HEK293 (cell line): ENCODE data around the gene MAGEL2.

ENCODE experiments used
- CTCF ChIA-PET: fragments of 350-600 bp; formaldehyde crosslinking; extraction: SDS; loops from one replicate; lab custom pipeline; 2021; ENCODE audit warnings: antibody characterized with exemption; lab: Yijun Ruan, JAX
- POLR2A ChIA-PET: fragments of 300-600 bp; formaldehyde crosslinking; extraction: SDS; loops from one replicate; lab custom pipeline; 2020; ENCODE audit warnings: antibody characterized with exemption, inconsistent platforms; lab: Yijun Ruan, JAX
- H3K27ac ChIP-seq: fragments of 200-500 bp; sonication (Bioruptor generic); 2 replicates; pipeline ENCODE4 v1.5.1; 2014; ENCODE audit warnings: low read depth, low read length, control low read depth, inconsistent platforms; ENCODE audit errors: extremely low read depth
- H3K36me3 ChIP-seq, 2 experiments: fragments of 200-500 bp in 1 of 2; sonication (Bioruptor generic) in 1 of 2; 1 replicate in 1 of 2; 2 replicates in 1 of 2; pipeline ENCODE4 v1.5.1; 2014 to 2017; ENCODE audit warnings: inconsistent platforms in 2 of 2, low read length in 2 of 2; ENCODE audit not compliant: control insufficient read depth in 2 of 2, insufficient read depth in 1 of 2
- H3K4me1 ChIP-seq: fragments of 200-500 bp; sonication (Bioruptor generic); 2 replicates; pipeline ENCODE4 v1.5.1; 2014; ENCODE audit warnings: mild to moderate bottlenecking, low read length, inconsistent platforms; ENCODE audit not compliant: control insufficient read depth, insufficient read depth
- H3K4me3 ChIP-seq: 2 replicates; pipeline ENCODE4 v1.5.1; 2011; ENCODE audit warnings: low read depth, mild to moderate bottlenecking, control low read depth, low read length, moderate library complexity
- H3K9me3 ChIP-seq: fragments of 200-500 bp; sonication (Bioruptor generic); 2 replicates; pipeline ENCODE4 v1.5.1; 2014; ENCODE audit warnings: low read depth, low read length, inconsistent platforms; ENCODE audit not compliant: control insufficient read depth, insufficient read depth
- HOXD13 ChIP-seq: sonication (generic); formaldehyde crosslinking; IDR thresholded peaks from 2 replicates; pipeline ENCODE4 v1.8.0; 2022; ENCODE audit warnings: missing genetic modification reagents, borderline replicate concordance
- KLF1 ChIP-seq: fragments of 450-650 bp; formaldehyde crosslinking; IDR thresholded peaks from 2 replicates; pipeline ENCODE4 v1.5.1; 2016; ENCODE audit warnings: missing biosample characterization, missing genetic modification characterization
- KLF9 ChIP-seq: fragments of 450-650 bp; formaldehyde crosslinking; IDR thresholded peaks from 2 replicates; pipeline ENCODE4 v1.5.1; 2016; ENCODE audit warnings: missing biosample characterization, missing genetic modification characterization, low read depth
- ZNF112 ChIP-seq: fragments of 450-650 bp; formaldehyde crosslinking; IDR thresholded peaks from 2 replicates; pipeline ENCODE4 v1.5.0; 2017; ENCODE audit warnings: missing biosample characterization, missing genetic modification characterization
- ZNF169 ChIP-seq: fragments of 450-650 bp; formaldehyde crosslinking; IDR thresholded peaks from 2 replicates; pipeline ENCODE4 v1.5.1; 2016; ENCODE audit warnings: missing biosample characterization, missing genetic modification characterization
- ZNF416 ChIP-seq: fragments of 450-650 bp; formaldehyde crosslinking; IDR thresholded peaks from 2 replicates; pipeline ENCODE4 v1.5.1; 2016; ENCODE audit warnings: missing biosample characterization, missing genetic modification characterization
- ZNF561 ChIP-seq: fragments of 450-650 bp; IDR thresholded peaks from 2 replicates; pipeline ENCODE4 v1.5.1; 2018; ENCODE audit warnings: missing biosample characterization, missing genetic modification characterization, borderline replicate concordance
- ZNF654 ChIP-seq: fragments of 450-650 bp; formaldehyde crosslinking; IDR thresholded peaks from 2 replicates; pipeline ENCODE4 v1.5.1; 2016; ENCODE audit warnings: low read depth, missing biosample characterization, missing genetic modification characterization
- ZNF792 ChIP-seq: fragments of 450-650 bp; formaldehyde crosslinking; IDR thresholded peaks from 2 replicates; pipeline ENCODE4 v1.5.1; 2016; ENCODE audit warnings: missing biosample characterization, missing genetic modification characterization
- ZSCAN16 ChIP-seq: fragments of 450-650 bp; formaldehyde crosslinking; IDR thresholded peaks from 2 replicates; pipeline ENCODE4 v1.5.1; 2016; ENCODE audit warnings: missing biosample characterization, missing genetic modification characterization
- TF ChIP-seq, protein P1 (sequence below): fragments of 450-650 bp; formaldehyde crosslinking; IDR thresholded peaks from 2 replicates; pipeline ENCODE4 v1.5.1; 2016; ENCODE audit warnings: missing biosample characterization, missing genetic modification characterization
- TF ChIP-seq, protein P2 (sequence below): fragments of 450-650 bp; formaldehyde crosslinking; IDR thresholded peaks from 2 replicates; pipeline ENCODE4 v1.5.1; 2017; ENCODE audit warnings: missing biosample characterization, missing genetic modification characterization
- TF ChIP-seq, protein P3 (sequence below): fragments of 450-650 bp; formaldehyde crosslinking; IDR thresholded peaks from 2 replicates; pipeline ENCODE4 v1.5.1; 2016; ENCODE audit warnings: missing biosample characterization, missing genetic modification characterization, borderline replicate concordance
- TF ChIP-seq, protein P4 (sequence below): fragments of 450-650 bp; IDR thresholded peaks from 2 replicates; pipeline ENCODE4 v1.5.1; 2018; ENCODE audit warnings: missing biosample characterization, missing genetic modification characterization
- TF ChIP-seq, protein P5 (sequence below): fragments of 450-650 bp; IDR thresholded peaks from 2 replicates; pipeline ENCODE4 v1.5.1; 2018; ENCODE audit warnings: missing biosample characterization, mild to moderate bottlenecking, missing genetic modification characterization
- TF ChIP-seq, protein P6 (sequence below): sonication (generic); formaldehyde crosslinking; IDR thresholded peaks from 2 replicates; pipeline ENCODE4 v1.8.1; 2022; ENCODE audit warnings: mild to moderate bottlenecking, moderate library complexity, missing genetic modification reagents

MAGEL2 gene

DNA sequence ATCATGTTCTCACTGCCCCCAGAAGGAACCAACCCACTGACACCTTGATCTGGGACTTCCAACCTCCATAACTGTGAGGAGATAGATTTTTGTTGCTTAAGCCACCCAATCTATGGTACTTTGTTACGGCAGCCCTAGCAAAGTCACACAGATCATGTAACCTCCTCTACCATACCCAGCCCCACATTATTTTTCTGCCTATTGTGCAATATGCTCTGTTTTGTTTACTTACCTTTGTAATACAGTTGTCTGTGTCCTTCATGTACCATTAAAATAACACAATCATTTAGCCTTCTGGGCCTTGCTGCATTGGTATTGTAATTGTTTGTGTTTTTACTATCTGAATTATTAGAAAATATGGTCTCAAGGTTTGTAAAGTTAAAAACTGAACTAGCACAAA is 23.3 kb upstream of the MAGEL2 start:
- POLR2A ChIA-PET: no interaction called here
- no peak overlapping the region for H3K4me3 ChIP-seq
- CTCF ChIA-PET: interaction anchor here (0.6 kb wide), 1 partner anchor 22 kb away, joined by 4 read pairs; no protein-coding TSS in a partner anchor
- no peaks in the 10 kb centered on the region for H3K4me1 ChIP-seq
- no peak overlapping the region for H3K27ac ChIP-seq
- no peak for TF ChIP-seq ZSCAN16 (tag by site-specific recombination)
- TF ChIP-seq ZNF169: no peak
- no peak for TF ChIP-seq HOXD13 (CRISPR knock-in tag)
- TF ChIP-seq, protein P1, sequence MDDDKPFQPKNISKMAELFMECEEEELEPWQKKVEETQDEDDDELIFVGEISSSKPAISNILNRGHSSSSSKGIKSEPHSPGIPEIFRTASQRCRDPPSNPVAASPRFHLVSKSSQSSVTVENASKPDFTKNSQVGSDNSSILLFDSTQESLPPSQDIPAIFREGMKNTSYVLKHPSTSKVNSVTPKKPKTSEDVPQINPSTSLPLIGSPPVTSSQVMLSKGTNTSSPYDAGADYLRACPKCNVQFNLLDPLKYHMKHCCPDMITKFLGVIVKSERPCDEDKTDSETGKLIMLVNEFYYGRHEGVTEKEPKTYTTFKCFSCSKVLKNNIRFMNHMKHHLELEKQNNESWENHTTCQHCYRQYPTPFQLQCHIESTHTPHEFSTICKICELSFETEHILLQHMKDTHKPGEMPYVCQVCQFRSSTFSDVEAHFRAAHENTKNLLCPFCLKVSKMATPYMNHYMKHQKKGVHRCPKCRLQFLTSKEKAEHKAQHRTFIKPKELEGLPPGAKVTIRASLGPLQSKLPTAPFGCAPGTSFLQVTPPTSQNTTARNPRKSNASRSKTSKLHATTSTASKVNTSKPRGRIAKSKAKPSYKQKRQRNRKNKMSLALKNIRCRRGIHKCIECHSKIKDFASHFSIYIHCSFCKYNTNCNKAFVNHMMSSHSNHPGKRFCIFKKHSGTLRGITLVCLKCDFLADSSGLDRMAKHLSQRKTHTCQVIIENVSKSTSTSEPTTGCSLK (tag by site-specific recombination): no peak
- no peak for TF ChIP-seq ZNF416 (tag by site-specific recombination)
- TF ChIP-seq, protein P2, sequence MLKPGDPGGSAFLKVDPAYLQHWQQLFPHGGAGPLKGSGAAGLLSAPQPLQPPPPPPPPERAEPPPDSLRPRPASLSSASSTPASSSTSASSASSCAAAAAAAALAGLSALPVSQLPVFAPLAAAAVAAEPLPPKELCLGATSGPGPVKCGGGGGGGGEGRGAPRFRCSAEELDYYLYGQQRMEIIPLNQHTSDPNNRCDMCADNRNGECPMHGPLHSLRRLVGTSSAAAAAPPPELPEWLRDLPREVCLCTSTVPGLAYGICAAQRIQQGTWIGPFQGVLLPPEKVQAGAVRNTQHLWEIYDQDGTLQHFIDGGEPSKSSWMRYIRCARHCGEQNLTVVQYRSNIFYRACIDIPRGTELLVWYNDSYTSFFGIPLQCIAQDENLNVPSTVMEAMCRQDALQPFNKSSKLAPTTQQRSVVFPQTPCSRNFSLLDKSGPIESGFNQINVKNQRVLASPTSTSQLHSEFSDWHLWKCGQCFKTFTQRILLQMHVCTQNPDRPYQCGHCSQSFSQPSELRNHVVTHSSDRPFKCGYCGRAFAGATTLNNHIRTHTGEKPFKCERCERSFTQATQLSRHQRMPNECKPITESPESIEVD: no peak
- H3K36me3 ChIP-seq: no peaks in the 10 kb centered on the region
- no peaks in the 10 kb centered on the region for H3K9me3 ChIP-seq

DNA sequence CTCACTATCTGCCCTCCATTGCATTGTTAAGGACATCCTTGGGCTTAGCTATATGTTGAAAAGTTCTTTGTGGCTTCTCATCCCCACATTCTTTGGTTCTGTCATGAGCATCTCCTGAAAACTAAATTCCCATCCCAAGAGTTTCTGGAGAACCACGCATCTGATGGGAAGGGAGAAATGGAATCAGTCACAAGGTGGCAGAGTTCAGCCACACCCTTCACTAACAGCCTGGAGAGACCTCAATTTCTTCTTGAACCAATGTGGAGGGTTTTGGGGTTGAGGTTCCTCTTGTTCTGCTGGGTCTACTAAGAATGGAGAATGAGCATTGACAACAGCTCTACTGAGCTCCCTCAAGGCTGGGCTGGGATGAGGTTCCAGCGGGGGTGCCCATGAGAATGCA is 15.6 kb upstream of the MAGEL2 start:
- POLR2A ChIA-PET: no interaction called here
- CTCF ChIA-PET: interaction anchor here (0.5 to 0.7 kb wide), 2 partner anchors 24 to 860 kb away, joined by 3 to 4 read pairs; no protein-coding TSS in a partner anchor
- Histone ChIP-seq H3K9me3 (no peaks in the 10 kb centered on the region), H3K27ac (no peak overlapping the region), H3K36me3 (no peaks in the 10 kb centered on the region), H3K4me1 (no peaks in the 10 kb centered on the region), H3K4me3 (no peak overlapping the region)
- TF ChIP-seq ZNF561 (tag by site-specific recombination) (no peak), ZNF792 (tag by site-specific recombination) (no peak), KLF9 (tag by site-specific recombination) (no peak)
- TF ChIP-seq, protein P3, sequence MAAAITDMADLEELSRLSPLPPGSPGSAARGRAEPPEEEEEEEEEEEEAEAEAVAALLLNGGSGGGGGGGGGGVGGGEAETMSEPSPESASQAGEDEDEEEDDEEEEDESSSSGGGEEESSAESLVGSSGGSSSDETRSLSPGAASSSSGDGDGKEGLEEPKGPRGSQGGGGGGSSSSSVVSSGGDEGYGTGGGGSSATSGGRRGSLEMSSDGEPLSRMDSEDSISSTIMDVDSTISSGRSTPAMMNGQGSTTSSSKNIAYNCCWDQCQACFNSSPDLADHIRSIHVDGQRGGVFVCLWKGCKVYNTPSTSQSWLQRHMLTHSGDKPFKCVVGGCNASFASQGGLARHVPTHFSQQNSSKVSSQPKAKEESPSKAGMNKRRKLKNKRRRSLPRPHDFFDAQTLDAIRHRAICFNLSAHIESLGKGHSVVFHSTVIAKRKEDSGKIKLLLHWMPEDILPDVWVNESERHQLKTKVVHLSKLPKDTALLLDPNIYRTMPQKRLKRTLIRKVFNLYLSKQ: no peak
- TF ChIP-seq, protein P4, sequence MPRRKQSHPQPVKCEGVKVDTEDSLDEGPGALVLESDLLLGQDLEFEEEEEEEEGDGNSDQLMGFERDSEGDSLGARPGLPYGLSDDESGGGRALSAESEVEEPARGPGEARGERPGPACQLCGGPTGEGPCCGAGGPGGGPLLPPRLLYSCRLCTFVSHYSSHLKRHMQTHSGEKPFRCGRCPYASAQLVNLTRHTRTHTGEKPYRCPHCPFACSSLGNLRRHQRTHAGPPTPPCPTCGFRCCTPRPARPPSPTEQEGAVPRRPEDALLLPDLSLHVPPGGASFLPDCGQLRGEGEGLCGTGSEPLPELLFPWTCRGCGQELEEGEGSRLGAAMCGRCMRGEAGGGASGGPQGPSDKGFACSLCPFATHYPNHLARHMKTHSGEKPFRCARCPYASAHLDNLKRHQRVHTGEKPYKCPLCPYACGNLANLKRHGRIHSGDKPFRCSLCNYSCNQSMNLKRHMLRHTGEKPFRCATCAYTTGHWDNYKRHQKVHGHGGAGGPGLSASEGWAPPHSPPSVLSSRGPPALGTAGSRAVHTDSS (tag by site-specific recombination): no peak
- TF ChIP-seq, protein P5, sequence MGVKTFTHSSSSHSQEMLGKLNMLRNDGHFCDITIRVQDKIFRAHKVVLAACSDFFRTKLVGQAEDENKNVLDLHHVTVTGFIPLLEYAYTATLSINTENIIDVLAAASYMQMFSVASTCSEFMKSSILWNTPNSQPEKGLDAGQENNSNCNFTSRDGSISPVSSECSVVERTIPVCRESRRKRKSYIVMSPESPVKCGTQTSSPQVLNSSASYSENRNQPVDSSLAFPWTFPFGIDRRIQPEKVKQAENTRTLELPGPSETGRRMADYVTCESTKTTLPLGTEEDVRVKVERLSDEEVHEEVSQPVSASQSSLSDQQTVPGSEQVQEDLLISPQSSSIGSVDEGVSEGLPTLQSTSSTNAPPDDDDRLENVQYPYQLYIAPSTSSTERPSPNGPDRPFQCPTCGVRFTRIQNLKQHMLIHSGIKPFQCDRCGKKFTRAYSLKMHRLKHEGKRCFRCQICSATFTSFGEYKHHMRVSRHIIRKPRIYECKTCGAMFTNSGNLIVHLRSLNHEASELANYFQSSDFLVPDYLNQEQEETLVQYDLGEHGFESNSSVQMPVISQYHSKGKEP: no peak

DNA sequence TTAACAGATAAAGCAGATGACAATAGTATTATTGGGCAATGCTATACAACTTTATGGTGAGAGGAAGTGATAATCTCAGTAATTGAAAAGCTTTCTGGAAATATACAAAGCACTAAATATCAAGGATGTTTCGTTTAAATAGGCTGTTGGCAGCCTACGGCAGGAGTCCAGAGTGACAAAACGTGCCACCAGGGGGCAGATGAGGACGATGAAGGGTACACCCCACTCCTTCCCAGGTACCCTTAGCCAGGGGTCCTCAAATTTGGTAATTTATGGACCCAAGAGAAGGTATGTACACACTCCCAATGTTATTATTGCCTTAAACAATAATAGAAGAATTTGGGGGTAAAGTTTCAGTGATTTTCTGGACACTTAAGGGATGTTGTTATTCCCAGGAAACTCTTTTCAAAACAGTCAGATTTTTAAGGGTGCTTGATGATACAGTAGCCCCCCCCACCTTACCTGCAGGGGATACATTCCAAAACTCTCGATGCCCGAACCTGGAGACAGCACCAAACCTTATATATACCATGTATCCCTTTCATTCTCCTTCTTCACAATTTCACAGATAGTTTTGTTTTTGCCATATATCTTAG is 1.4 kb upstream of the MAGEL2 start:
- no peaks in the 10 kb centered on the region for H3K4me1 ChIP-seq
- CTCF ChIA-PET: interaction anchor here (0.6 to 1.2 kb wide), 6 partner anchors 18 to 809 kb away, joined by 3 to 11 read pairs (median 4); no protein-coding TSS in a partner anchor
- no peaks in the 10 kb centered on the region for H3K36me3 ChIP-seq
- H3K27ac ChIP-seq: no peak overlapping the region
- TF ChIP-seq ZNF112 (tag by site-specific recombination): no peak
- TF ChIP-seq, protein P4 (tag by site-specific recombination): 0 out of 2 replicates have a peak, but pooled peaks have one; percentile 26
- TF ChIP-seq ZNF654 (tag by site-specific recombination): peak; percentile 25
- no peak for TF ChIP-seq KLF1
- TF ChIP-seq, protein P6, sequence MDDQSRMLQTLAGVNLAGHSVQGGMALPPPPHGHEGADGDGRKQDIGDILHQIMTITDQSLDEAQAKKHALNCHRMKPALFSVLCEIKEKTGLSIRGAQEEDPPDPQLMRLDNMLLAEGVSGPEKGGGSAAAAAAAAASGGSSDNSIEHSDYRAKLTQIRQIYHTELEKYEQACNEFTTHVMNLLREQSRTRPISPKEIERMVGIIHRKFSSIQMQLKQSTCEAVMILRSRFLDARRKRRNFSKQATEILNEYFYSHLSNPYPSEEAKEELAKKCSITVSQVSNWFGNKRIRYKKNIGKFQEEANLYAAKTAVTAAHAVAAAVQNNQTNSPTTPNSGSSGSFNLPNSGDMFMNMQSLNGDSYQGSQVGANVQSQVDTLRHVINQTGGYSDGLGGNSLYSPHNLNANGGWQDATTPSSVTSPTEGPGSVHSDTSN (CRISPR knock-in tag): no peak
- TF ChIP-seq, all 188 proteins: peak for 2
- POLR2A ChIA-PET: no interaction called here
- Histone ChIP-seq H3K9me3 (no peaks in the 10 kb centered on the region), H3K4me3 (no peak overlapping the region)
